GM18502 (cell line): Measurements from ENCODE around the gene GUCY1A1.

Source experiments
- ATAC-seq: cut with Tn5 transposase; IDR thresholded peaks from one replicate; pipeline ENCODE4 v1.9.1; 2021; ENCODE audit warnings: mild to moderate bottlenecking; ENCODE audit not compliant: unreplicated experiment, poor library complexity

GUCY1A1 gene

DNA sequence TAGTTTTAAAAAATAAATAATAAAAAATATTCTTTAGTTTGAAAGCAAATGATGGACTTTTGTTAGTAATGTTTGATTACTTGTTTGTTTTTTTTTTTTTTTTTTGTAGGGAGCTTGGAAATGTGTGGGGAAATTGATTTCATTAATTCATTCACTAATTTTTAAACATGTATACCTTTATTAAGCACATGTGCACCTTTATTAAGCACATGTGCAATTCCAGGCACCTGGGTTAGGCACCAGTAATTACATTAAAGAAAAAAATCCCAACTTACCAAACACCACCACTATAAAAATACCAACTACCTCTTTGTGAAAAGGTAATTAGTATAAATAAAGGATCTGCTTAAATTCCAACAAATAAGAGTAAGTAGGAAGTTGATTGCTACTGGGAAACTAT lies 101.7 kb downstream of the GUCY1A1 start:
- ATAC-seq = no peak

DNA sequence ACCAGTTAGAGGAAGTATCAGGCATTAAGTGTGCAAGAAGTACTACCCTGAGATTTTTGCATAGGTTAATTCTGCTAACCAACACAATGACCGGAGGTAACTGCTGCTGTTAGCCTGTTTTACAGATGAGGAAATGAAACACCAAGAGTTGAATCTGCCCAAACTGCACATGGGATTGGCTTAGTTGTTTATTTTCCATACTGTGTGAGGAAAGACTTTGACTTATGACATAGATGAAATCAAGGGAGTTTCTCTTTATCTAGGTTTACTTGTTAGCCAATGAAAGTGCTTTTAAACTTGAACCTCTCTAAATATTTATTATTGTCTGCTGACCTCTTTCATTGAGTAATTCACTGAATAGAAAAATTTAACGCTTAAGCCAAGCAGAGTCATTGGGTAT lies 102.4 kb downstream of the GUCY1A1 start:
- ATAC-seq = peak; percentile 67

DNA sequence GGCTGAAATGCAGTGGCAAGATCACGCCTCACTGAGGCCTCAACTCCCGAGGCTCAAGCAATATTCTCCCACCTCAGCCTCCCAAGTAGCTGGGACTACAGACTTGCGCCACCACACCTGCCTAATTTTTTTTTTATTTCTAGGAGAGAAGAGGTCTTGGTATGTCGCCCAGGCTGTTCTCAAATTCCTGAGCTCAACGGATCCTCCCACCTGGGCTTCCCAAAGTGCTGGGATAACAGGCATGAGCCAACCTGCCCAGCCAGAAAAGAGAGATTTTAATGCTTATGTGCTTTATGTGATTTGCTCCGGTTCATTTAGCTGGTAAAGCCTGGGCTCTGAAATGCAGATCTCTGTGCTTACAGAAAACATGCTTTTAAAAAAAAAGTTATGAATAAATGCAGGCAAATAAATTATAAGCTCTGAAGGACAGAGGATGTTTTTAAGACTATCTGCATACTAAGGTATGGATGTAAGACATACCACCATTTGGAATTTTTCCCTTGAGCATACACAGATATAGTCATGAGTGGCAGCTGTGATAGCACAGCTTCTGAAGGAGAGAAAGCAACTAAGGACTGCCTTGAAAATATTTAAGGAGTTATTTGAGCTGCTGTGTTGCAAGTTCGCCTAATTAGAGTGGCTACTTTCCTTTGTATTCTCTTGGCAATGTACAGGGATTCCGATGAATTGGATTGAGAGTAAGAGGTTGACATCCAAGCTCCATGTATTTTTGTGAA lies 106.0 kb downstream of the GUCY1A1 start:
- ATAC-seq = no peak

DNA sequence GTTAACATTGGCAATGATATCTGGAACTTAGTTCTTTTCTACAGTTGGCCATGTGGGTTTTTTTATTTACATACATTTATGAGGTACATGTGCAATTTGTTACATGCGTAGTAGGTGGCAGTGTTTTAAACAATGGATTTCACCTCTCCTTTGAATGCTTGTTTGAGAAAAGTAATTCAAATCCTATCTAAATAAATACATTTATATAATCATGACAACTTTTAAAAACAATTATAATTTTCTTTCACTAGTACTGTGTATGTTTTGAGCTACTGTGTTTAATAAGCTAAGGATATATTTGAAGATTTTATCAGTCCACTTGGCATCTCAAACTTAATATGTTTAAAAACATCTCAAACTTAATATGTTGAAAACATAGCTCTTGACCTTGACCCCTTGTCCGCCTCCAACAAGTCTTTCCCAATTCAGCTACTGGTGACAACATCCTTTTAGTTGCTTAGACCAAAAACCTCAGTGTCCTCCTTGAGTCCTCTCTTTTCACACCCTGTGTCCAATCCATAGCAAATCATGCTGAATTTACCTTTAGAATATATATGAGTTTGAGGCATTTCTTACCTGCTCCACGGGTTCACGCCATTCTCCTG lies 106.7 kb downstream of the GUCY1A1 start:
- no peak for ATAC-seq

DNA sequence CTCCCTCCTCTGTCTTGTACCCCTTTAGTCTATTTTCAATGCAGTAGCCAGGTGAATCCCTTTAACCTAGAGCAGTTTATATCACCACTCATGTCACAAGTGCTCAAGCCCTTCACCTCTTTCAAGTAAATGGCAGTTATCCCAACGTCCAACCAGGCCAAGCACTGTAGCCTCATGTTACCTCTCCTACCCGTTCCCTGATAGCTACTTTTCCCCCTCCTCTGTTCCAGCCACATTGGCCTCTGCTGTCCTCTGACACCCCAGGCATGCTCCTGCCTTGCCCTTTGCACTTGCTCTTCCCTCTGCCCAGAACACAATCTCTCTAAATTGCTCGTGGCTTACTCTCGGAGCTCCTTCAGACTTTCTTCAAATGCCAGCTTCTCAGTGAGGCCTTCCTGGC lies 107.4 kb downstream of the GUCY1A1 start:
- no peak for ATAC-seq

DNA sequence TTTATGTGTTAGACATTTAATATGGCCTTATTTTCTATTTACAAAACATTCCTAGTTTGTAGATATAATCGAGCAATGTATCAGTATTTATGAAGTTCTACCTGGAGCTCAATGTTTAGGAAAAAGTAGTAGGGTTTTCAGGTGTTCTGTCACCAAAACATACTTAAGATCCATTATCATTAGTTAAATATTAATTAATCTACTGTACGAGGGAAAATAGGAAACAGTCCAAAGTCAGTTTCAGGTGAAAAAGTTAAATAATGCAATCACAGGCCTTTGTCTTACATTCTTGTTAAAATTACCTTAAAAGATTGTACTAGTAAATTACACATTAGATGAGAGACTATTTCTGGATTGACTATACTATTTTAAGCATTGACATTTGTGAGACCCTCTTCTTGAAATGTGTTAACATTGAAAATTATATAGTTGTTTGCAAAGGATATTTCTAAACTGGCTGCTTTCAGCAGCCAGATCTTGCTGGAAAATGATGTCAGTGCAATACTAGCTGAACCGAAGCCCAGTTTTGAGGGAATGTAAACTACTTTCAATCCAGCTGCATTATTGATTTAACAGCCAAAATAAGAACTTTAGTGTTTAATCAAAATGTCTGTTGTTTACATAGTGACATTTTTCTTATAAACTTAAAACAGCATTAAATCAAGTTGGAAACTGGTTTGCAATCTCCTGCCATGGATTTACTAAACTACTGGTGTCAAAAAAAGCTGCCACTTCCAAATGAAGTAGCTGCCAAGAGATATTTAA lies 111.5 kb downstream of the GUCY1A1 start:
- no peak for ATAC-seq

DNA sequence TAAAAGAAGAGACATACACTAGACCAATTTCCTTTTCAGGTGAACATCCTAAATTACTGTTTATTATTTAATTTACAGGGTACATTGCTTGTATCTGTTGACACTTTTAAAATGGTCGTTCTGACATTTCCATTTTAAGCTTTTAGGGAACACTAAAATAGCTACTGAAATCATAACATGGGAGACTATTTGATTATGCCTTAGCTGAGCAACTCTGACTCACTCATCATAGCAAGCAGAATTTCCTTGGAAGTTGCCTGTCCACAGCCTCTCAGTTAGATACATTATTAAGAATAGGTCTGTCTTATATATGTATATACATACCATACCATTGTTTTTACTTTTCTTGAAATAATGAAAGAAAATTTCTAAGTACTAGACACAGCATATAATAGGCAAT lies 114.1 kb downstream of the GUCY1A1 start:
- no peak for ATAC-seq

DNA sequence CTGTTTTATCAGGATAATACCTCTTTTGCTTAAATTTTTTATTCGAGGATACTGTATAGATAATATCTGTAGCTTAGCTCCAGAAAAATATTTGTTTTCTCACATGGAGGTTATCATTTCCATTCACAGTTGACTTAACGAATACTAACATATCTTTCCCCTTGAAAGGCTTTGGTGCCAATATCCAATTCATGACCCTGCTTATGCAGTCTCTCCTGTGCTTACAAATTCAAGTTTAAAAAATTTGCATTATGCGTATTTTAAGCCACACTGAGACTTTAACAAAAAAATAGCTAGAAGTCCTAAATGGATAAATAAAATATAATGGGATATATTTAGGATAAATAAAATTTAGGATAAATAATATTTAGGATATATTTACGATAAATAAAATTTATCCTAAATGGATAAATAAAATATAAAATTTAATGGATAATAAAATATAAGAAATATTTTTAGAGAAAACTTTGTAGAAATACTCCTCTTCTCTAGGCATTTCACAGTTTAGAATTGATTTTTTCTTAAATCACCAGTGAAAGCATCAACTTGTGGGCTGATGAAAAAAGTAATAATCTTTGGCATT lies 114.7 kb downstream of the GUCY1A1 start:
- no peak for ATAC-seq
